Glomerular visceral epithelial cell (primary cell): Measurements from ENCODE around the gene GLB1L.
"Not testable (repeated sequence)": the region's sequence is repeated elsewhere in the genome, so short reads cannot be mapped to it uniquely, and the experiment has no call there.

ENCODE experiments used
- DNase-seq: peaks from one replicate; pipeline ENCODE4 v3.0.0-alpha.2; 2016; ENCODE audit errors: extremely low spot score

Gene GLB1L

DNA sequence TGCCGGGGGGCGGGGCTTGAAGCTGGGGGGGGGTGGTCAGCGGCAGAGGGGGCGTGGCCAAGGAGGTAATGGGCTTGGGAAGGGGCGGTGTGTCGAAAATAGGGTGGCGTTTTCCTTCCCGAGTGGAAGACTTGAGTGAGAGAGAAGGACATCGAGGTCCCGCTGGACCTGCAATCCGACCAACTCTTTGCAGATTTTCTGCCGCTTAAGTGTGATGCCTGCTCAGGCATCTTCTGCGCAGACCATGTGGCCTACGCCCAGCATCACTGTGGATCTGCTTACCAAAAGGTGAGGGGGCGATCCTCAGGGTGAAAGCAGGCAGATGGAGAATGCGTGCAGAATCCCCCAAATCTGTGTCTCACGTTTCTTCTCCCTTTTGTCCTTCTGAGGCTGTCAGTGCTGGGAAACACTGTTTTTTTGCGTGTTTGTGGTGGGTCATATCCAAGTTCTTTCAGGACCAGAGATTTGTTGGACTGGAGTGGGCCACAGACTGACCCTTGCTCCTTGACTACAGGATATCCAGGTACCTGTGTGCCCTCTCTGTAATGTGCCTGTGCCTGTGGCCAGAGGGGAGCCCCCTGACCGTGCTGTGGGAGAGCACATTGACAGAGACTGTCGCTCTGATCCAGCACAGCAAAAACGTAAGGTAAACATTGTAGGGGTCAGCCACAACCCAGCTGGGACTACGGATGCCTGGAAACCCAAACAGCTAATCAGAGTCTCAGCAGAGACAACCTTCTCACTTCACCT, 37.9 kb downstream of the GLB1L start:
- no peak for DNase-seq

DNA sequence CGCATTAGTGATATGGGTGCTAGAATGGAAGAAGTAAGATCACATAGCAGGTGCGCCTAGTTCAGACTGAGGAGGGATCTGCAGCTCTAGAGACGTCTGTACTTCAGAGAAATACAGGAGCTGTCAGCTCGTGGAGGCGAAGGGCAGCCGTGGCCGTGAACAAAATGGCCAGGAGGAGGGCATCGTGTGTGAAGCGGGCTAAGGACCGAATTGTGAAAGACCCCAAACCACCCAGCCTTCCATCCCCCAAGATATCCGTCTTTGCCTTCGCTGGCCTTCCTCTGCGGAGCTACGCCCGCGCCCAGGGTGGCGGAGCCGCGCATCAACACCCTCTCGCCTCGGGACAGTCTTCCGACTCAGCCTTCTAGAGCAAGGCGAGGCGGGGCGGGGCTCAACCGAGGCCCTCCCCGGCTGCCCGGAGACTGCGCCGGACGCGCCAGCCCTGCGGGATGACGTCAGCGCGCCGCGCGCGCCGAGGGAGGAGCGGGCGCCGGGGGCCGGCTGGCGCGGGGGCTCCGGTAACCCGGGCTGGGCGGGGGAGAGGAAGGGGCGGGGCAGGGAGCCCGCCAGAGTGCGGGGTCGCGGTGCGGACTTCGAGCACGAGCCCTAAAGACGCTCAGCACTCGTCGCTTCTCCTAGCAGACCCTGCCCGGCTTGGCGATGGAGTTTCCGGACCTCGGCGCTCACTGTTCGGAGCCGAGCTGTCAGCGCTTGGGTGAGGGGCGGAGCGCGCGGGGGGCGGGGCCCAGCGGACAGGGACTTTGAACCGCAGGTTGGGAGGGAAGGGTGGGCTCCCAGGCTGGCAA, 38.7 kb downstream of the GLB1L start, which contains the start of gene ZFAND2B:
Gene ZFAND2B, plus strand, starts transcription at position 455 of the 806 bp plus-strand sequence. Its CDS starts 206 bp downstream, at position 661.
- DNase-seq = peak; percentile 96

- DNase-seq = no peak
These were observed 39.3 kb downstream of the GLB1L start for GRCh38 chr2:219205981-219206327.

DNA sequence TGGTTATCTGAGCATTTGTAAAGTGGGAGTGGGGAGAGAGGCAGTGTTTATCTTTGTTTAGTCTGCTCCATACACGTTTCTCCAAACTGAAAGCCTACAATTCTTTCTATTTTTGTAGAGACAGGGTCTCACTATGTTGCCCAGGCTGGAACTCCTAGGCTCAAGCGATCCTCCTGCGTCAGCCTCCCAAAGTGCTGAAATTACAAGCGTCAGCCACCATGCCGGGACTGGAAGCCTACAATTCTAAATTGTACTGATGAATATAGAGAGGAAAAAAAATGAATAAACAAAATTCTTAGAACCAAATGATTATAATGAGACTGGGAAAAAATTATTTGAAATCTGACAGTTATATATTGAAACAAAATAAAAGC, 40.1 kb downstream of the GLB1L start:
- no peak for DNase-seq

- no peak for DNase-seq
These were observed 40.6 kb downstream of the GLB1L start for GRCh38 chr2:219204425-219205164.

GRCh38 chr2:219201331-219201730, 43.9 kb downstream of the GLB1L start:
- not testable (repeated sequence) for DNase-seq

GRCh38 chr2:219200502-219201326, 44.5 kb downstream of the GLB1L start:
- DNase-seq = not testable (repeated sequence)

DNA sequence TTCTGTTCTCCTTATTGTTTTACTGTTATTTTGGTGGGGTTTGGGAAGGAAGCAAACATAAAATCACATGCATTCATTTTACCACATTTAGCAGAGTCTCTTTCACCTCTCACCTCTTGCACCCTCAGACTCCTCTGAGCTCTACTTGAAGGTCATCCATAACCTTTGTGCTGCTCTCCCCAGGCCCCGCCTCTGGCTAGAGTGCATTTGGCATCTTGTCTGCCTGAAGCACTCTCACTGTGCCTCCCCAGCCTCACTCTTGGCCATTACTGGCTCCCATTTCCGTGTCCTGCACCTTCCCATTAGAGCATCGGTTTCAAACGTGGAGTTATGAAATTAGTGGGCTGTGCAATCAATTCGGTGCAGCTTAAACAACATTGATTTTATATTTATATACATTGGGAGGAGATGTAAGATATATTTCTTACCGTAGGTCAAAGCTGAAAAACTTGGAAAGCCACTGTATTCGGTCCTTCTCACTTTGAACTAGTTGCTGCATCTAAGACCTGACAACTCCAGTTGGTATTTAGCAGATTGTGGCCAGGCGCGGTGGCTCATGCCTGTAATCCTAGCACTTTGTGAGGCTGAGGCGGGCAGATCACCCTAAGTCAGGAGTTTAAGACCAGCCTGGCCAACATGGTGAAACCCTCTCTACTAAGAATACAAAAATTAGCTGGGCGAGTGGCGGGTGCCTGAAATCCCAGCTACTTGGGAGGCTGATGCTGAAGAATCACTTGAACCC, 45.6 kb downstream of the GLB1L start:
- no peak for DNase-seq

GRCh38 chr2:219198974-219199373, 46.3 kb downstream of the GLB1L start:
- no peak for DNase-seq

- no peak for DNase-seq
These were observed 47.9 kb downstream of the GLB1L start for GRCh38 chr2:219197388-219197787.

DNA sequence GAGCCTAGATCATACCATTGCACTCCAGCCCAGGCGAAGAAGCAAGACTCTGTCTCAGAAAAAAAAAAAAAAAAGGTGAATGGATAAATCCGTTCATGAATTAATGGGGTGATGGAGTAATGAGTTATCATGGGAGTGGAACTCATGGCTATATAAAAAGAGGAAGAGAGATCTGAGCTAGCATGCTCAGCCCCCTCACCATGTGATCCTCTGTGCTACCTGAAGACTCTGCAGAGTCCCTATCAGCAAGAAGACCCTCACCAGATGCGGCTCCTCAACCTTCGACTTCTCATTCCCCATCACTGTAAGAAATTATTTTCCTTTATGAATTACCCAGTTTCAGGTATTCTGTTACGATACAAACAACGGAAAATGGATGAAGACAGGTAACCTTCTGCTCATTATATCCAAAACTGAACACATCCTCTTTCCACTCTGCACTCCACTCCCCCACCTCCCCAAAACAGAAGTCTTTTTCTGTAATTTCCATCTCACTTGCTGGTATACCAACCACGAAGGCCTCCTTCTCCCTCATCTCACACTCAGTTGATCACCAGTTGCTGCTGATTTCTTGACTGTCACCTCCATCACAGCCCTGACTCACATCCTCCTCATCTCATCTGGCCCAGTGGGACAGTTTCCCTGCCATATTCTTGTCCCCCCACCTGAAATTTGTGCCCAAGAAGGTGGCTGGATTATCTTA, 58.3 kb downstream of the GLB1L start:
- no peak for DNase-seq
